Measurements from ENCODE around the gene ASIC4.
A peak's percentile ranks its signal among the peaks of the same experiment; 100 is the strongest.

Gene ASIC4

GRCh38 chr2:219539926-219540678 lies 25.8 kb downstream of the ASIC4 start:
- no peak for DNase-seq (ENCODE audit: low read depth)
- TF ChIP-seq, protein P1, sequence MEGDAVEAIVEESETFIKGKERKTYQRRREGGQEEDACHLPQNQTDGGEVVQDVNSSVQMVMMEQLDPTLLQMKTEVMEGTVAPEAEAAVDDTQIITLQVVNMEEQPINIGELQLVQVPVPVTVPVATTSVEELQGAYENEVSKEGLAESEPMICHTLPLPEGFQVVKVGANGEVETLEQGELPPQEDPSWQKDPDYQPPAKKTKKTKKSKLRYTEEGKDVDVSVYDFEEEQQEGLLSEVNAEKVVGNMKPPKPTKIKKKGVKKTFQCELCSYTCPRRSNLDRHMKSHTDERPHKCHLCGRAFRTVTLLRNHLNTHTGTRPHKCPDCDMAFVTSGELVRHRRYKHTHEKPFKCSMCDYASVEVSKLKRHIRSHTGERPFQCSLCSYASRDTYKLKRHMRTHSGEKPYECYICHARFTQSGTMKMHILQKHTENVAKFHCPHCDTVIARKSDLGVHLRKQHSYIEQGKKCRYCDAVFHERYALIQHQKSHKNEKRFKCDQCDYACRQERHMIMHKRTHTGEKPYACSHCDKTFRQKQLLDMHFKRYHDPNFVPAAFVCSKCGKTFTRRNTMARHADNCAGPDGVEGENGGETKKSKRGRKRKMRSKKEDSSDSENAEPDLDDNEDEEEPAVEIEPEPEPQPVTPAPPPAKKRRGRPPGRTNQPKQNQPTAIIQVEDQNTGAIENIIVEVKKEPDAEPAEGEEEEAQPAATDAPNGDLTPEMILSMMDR (IDR thresholded peaks at IDR 0.05; ENCODE audit: low read length, missing control alignments), result no peak
- H3K4me3 ChIP-seq (replicated peaks; ENCODE audit: low read depth, low read length), result no peak overlapping the region

DNA sequence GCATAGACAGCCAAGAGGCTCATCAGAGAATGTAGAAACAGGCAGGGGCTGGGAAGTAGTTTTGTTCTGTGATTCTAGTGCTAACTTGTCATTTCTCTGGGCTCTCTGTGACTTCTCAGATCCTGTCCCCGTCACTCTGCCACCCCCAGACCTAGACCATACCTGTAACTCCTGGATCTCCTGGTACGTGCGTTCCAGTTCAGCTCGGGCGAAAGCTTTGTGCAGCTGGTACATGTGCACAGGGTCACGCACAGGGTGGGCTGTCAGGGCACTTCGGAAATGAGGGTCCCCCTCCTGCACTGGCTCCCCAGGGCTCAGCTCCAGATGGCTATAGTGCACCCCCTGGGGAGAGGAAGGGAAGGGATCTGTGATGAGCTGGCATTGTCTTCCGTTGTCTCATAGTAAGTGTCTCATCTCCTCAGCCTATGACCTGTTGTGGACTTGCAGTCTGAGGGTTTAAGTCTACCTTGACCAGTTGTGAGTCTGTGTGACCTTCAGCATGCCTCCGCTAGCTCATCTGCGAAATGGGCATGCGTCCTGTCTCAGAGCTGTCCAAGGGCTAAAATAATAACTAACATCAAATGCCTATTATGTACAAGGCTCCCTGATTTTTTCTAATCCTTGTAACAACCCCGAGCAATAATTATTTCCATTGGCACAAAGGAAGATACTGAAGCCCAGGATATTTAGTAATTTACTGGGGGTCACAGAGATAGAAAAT lies 26.7 kb downstream of the ASIC4 start:
- H3K4me3 ChIP-seq (replicated peaks; ENCODE audit: low read depth, low read length), result no peak overlapping the region
- TF ChIP-seq, protein P1 (IDR thresholded peaks at IDR 0.05; ENCODE audit: low read length, missing control alignments), result no peak

DNA sequence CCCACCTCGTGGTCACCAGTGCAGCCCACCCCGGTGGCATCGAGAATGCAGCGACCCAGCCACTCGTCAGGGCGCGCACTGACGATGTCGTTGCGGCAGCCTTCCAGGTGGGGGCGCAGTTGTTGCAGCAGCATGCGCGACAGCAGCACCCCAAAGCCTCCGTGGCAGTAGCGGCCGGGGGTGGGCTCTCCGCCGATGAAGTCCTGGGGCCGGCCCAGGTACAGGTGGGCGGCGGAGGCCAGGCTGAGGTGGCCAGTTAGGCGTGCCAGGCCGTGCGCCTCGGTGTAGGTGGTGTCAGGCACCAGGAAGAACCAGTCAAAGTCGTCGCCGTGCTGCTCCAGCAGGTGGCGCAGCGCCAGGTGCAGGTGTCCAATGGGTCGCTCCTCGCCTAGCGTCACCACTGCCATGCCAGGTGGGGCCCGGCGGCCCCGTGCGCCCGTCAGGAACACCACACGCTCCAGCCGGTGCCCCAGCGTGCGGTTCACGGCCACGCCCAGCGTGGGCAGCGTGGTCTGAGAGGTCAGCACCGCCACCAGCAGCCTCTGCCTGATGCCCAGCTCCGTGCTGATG lies 27.4 kb downstream of the ASIC4 start:
- peak; percentile 66 for DNase-seq (ENCODE audit: low read depth)
- H3K4me3 ChIP-seq (replicated peaks; ENCODE audit: low read depth, low read length), result no peak overlapping the region
- TF ChIP-seq, protein P1 (IDR thresholded peaks at IDR 0.05; ENCODE audit: low read length, missing control alignments), result peak; percentile 77

More for the DNA sequence above, 26.7 kb downstream of the ASIC4 start:
- DNase-seq (ENCODE audit: low read depth), result no peak

DNA sequence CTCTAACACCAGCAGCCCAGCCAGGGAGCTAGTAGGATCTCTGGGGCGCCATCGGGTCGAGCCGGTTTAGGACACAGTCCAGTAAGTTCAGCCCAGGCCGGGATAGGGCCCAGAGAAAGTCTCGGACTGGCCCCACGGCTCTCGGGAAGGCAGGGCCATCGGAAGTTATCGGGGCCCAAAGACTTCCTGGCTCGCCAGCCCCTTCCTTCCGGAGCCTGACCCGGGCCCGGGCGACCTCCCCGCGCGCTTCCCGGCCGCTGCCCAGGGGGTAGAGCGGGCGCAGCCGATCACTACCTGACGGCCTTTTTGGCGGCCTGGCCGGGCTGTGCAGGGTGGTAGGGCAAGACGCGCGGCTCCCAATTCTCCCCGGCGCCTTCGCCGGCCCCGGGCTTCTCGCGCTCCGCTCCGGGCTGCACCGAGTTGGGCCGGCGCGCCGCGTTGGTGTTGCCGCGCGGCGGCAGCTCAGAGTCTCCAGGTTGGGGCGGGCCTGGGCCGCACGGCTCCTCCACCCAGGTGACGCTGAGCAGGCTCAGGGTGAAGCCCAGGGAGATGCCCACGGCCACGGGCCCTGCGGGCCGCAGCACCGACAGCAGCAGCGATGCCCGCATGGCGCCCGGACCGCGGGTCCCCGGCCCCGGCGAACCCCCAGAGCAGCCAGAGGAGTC lies 28.8 kb downstream of the ASIC4 start:
- DNase-seq (ENCODE audit: low read depth), result peak; percentile 37
- peak overlapping the region; percentile 65 for H3K4me3 ChIP-seq (replicated peaks; ENCODE audit: low read depth, low read length)
- TF ChIP-seq, protein P1 (IDR thresholded peaks at IDR 0.05; ENCODE audit: low read length, missing control alignments), result no peak

- H3K4me3 ChIP-seq (replicated peaks; ENCODE audit: low read depth, low read length), result peak within 1 kb of the TSS; percentile 65
- TF ChIP-seq, protein P1 (IDR thresholded peaks at IDR 0.05; ENCODE audit: low read length, missing control alignments), result no peak
- DNase-seq (ENCODE audit: low read depth), result peak; percentile 98
These were observed 29.5 kb downstream of the ASIC4 start, which contains the start of the genes CHPF and TMEM198 for GRCh38 chr2:219543596-219544358. Gene CHPF (minus strand): TSS chr2:219543809. CDS start chr2:219543538, 271 bp downstream. Gene TMEM198 (plus strand): TSS chr2:219544028. CDS start chr2:219544728, 700 bp downstream.

- DNase-seq (ENCODE audit: low read depth), result no peak
- TF ChIP-seq, protein P1 (IDR thresholded peaks at IDR 0.05; ENCODE audit: low read length, missing control alignments), result no peak
- H3K4me3 ChIP-seq (replicated peaks; ENCODE audit: low read depth, low read length), result peak overlapping the region; percentile 65
These were observed 30.3 kb downstream of the ASIC4 start for GRCh38 chr2:219544567-219544966.

Measured in fibroblast of pulmonary artery (primary cell).